ENCODE measurements around the gene GDAP1L1. TPM values are rescaled to one million over a fixed set of nuclear protein-coding genes. Genes with fewer than 3 reads are reported as not detected.
A peak's percentile ranks its signal among the peaks of the same experiment; 100 is the strongest.

Gene GDAP1L1
- total and polyA plus RNA-seq, 2 donors (not counting 1 experiment from before 2014, with no cell fraction given): not detected

DNA sequence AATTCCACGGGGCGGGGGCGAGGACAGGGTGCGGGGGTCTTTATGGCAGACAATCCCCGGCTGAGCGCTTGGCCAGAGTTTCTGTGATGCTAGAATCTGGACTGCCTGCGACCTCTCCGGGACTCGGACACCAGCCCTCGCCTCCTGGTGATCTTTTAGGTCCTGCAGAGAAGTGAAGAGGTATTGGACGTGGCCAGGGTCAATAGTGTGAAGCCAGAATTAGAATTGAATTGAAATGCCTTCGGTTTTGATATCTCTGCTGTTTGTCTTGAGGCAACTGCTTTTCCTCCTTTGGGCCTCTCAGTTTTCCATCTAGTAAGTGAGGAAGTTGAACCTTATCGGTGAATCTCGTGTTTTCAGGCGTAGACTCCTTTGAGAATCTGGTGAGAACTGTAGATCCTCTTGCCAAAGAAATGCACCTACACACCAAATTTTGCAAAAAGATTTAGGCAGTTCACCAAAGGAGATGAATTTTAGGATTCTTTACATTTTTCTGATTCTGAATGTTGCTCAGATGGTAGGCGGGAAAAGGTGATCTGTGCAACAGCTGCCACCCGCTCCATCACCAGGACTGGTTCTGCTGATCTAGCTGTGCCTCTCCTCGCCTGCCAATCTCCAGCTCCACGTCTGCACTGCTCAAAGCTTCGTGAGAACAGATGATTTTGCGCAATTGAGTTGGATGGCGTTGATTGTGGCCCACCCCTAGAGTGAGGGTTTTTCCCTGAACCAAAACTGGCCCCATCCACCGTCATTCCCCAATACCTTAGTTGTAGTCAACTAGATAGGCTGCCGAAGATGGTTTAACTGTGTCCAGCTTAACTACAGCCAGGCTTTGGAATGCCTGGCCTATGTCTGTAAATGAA lies 35.7 kb upstream of the GDAP1L1 start:
- Histone ChIP-seq H3K27ac (ENCODE audit: insufficient read depth, low read length) (peak overlapping the region; percentile 72), H3K4me3 (replicated peaks in 1 of 4; ENCODE audit: control extremely low read depth in 1 of 4, insufficient read depth in 1 of 4, low read depth in 3 of 4, low read length in 4 of 4) (peak overlapping the region; percentile 44 to 86 (median 74)), H3K36me3 (ENCODE audit: control insufficient read depth, insufficient read depth, low read length) (no peaks in the 10 kb centered on the region), H3K9ac (ENCODE audit: insufficient read depth, low read length) (peak overlapping the region; percentile 50), H3K4me2 (ENCODE audit: extremely low read depth, insufficient read depth, low read length) (peak overlapping the region; percentile 55), H3K79me2 (ENCODE audit: control insufficient read depth, insufficient read depth, low read length) (peaks cover 41% of the 10 kb centered on the region), H3K9me3 (ENCODE audit: control insufficient read depth, insufficient read depth, low read depth, low read length) (no peaks in the 10 kb centered on the region), H3K27me3 (ENCODE audit: control insufficient read depth, insufficient read depth, low read length) (no peaks in the 10 kb centered on the region), H3K4me1 (ENCODE audit: control insufficient read depth, extremely low read depth, insufficient read depth, low read length) (peaks cover 2% of the 10 kb centered on the region), H2AFZ (ENCODE audit: low read length) (peak overlapping the region; percentile 25), H4K20me1 (ENCODE audit: control insufficient read depth, extremely low read depth, insufficient read depth, low read length) (no peaks in the 10 kb centered on the region)
- DNase-seq (ENCODE audit: low read depth in 2 of 2): peak in 1 of 2 donors; percentile 47
- no peak for TF ChIP-seq EZH2 (IDR thresholded peaks at IDR 0.05; ENCODE audit: low read length, missing control alignments)
- TF ChIP-seq, protein P1, sequence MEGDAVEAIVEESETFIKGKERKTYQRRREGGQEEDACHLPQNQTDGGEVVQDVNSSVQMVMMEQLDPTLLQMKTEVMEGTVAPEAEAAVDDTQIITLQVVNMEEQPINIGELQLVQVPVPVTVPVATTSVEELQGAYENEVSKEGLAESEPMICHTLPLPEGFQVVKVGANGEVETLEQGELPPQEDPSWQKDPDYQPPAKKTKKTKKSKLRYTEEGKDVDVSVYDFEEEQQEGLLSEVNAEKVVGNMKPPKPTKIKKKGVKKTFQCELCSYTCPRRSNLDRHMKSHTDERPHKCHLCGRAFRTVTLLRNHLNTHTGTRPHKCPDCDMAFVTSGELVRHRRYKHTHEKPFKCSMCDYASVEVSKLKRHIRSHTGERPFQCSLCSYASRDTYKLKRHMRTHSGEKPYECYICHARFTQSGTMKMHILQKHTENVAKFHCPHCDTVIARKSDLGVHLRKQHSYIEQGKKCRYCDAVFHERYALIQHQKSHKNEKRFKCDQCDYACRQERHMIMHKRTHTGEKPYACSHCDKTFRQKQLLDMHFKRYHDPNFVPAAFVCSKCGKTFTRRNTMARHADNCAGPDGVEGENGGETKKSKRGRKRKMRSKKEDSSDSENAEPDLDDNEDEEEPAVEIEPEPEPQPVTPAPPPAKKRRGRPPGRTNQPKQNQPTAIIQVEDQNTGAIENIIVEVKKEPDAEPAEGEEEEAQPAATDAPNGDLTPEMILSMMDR (conservative IDR thresholded peaks at IDR 0.05 in 1 of 2, IDR thresholded peaks at IDR 0.05 in 1 of 2; ENCODE audit: low read depth in 1 of 2, low read length in 2 of 2): no peak

DNA sequence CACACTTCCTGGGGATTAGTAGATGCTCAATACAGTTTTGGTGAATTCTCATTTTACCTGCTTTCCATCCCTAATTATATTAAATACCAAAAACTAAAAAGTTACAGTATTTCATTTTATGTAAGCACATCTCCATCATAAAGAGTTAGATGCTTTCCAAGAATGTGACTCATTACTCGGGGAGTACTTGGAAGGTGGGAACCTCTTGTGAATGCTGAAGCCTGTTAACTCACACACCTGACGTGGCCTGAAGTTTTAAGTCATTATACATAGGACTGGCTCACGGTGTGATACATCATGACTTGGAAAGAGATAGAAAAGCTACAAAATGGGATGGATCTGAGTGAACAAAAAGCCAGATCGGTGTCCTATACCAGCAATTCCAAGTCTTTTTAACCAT lies 34.3 kb upstream of the GDAP1L1 start:
- Histone ChIP-seq H4K20me1 (ENCODE audit: control insufficient read depth, extremely low read depth, insufficient read depth, low read length) (no peaks in the 10 kb centered on the region), H3K79me2 (ENCODE audit: control insufficient read depth, insufficient read depth, low read length) (peaks cover 28% of the 10 kb centered on the region), H3K4me3 (replicated peaks in 1 of 4; ENCODE audit: control extremely low read depth in 1 of 4, insufficient read depth in 1 of 4, low read depth in 3 of 4, low read length in 4 of 4) (no peak overlapping the region), H3K9ac (ENCODE audit: insufficient read depth, low read length) (no peak overlapping the region), H3K36me3 (ENCODE audit: control insufficient read depth, insufficient read depth, low read length) (no peaks in the 10 kb centered on the region), H2AFZ (ENCODE audit: low read length) (no peak overlapping the region), H3K4me2 (ENCODE audit: extremely low read depth, insufficient read depth, low read length) (no peak overlapping the region), H3K27me3 (ENCODE audit: control insufficient read depth, insufficient read depth, low read length) (no peaks in the 10 kb centered on the region), H3K9me3 (ENCODE audit: control insufficient read depth, insufficient read depth, low read depth, low read length) (no peaks in the 10 kb centered on the region), H3K4me1 (ENCODE audit: control insufficient read depth, extremely low read depth, insufficient read depth, low read length) (peaks cover 2% of the 10 kb centered on the region), H3K27ac (ENCODE audit: insufficient read depth, low read length) (no peak overlapping the region)
- peak in 1 of 2 donors; percentile 45 for DNase-seq (ENCODE audit: low read depth in 2 of 2)
- TF ChIP-seq EZH2 (IDR thresholded peaks at IDR 0.05; ENCODE audit: low read length, missing control alignments): no peak
- TF ChIP-seq, protein P1 (conservative IDR thresholded peaks at IDR 0.05 in 1 of 2, IDR thresholded peaks at IDR 0.05 in 1 of 2; ENCODE audit: low read depth in 1 of 2, low read length in 2 of 2): no peak

GRCh38 chr20:44215125-44215524 lies 32.0 kb upstream of the GDAP1L1 start:
- Histone ChIP-seq H4K20me1 (ENCODE audit: control insufficient read depth, extremely low read depth, insufficient read depth, low read length) (no peaks in the 10 kb centered on the region), H3K4me1 (ENCODE audit: control insufficient read depth, extremely low read depth, insufficient read depth, low read length) (no peaks in the 10 kb centered on the region), H3K4me2 (ENCODE audit: extremely low read depth, insufficient read depth, low read length) (no peak overlapping the region), H3K4me3 (replicated peaks in 1 of 4; ENCODE audit: control extremely low read depth in 1 of 4, insufficient read depth in 1 of 4, low read depth in 3 of 4, low read length in 4 of 4) (no peak overlapping the region), H3K9ac (ENCODE audit: insufficient read depth, low read length) (no peak overlapping the region), H3K9me3 (ENCODE audit: control insufficient read depth, insufficient read depth, low read depth, low read length) (no peaks in the 10 kb centered on the region), H3K79me2 (ENCODE audit: control insufficient read depth, insufficient read depth, low read length) (peaks cover 4% of the 10 kb centered on the region), H3K36me3 (ENCODE audit: control insufficient read depth, insufficient read depth, low read length) (no peaks in the 10 kb centered on the region), H2AFZ (ENCODE audit: low read length) (no peak overlapping the region), H3K27ac (ENCODE audit: insufficient read depth, low read length) (no peak overlapping the region), H3K27me3 (ENCODE audit: control insufficient read depth, insufficient read depth, low read length) (no peaks in the 10 kb centered on the region)
- TF ChIP-seq EZH2 (IDR thresholded peaks at IDR 0.05; ENCODE audit: low read length, missing control alignments): no peak
- TF ChIP-seq, protein P1 (conservative IDR thresholded peaks at IDR 0.05 in 1 of 2, IDR thresholded peaks at IDR 0.05 in 1 of 2; ENCODE audit: low read depth in 1 of 2, low read length in 2 of 2): peak; percentile 79 to 88
- DNase-seq (ENCODE audit: low read depth in 2 of 2): peak; percentile 51 to 74
